GM13977 (cell line): ENCODE data around the gene CPLX3.

Experiments
- DNase-seq: peaks from one replicate; pipeline ENCODE4 v3.0.0; 2012; ENCODE audit warnings: low spot score
- in situ Hi-C: fragments of 300-500 bp; cut with MboI; formaldehyde crosslinking; loops from one replicate; pipeline ENCODE4 v1.12.0; 2022; ENCODE audit warnings: low sequenced_read_pairs, low pct_unique_long_range_greater_than_20kb, mixed read lengths, inconsistent platforms; ENCODE audit not compliant: unreplicated experiment
- TF ChIP-seq, protein P1 (sequence below): IDR thresholded peaks from 2 replicates; pipeline ENCODE4 v1.5.1; 2012; ENCODE audit warnings: mild to moderate bottlenecking, control low read depth; ENCODE audit not compliant: insufficient read depth; ENCODE audit errors: extremely low read depth, missing control alignments

CPLX3 gene

DNA sequence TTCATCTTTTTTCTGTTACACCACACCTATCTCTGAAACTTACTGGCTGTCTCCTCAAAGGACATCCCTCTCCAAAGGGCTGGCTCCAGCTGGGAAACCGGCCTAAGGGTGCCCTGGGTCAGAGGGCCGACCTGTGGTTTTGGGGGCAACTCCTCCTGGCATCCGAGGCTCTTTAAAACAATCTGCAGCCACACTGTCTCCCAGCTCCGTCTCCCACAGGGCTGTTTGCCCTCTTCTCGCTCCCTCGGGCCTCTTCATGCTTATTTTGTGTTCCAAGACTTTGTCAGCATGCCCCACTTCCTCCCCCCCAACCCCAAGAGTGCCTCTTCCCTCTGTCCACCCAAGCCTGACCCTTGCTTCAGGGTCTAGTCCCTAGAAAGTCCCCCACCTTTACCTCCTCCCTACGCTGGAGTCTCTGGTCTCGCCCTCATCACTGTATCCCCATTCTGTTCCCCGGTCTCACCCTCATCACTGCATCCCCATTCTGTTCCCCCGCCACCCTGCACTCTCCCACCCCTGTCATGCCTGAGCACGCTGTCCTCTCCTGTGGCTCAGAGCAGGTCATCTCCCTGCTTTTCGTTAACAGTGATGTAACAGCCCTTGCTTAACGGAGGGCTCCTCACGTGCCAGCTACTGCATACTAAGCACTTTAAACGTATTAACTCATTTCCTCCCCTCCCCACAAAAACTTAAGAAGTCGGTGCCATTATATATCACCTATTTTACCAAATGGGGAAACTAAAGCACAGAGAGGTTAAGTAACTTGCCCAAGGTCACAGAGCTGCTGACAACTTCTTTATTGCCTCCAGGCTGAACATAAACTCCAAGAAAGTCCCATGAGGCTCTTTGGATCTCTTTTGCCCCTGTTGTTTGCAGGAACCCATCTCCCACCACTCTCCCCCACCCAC lies 45.6 kb upstream of the CPLX3 start:
- no peak for DNase-seq
- in situ Hi-C loops = no loop called here

DNA sequence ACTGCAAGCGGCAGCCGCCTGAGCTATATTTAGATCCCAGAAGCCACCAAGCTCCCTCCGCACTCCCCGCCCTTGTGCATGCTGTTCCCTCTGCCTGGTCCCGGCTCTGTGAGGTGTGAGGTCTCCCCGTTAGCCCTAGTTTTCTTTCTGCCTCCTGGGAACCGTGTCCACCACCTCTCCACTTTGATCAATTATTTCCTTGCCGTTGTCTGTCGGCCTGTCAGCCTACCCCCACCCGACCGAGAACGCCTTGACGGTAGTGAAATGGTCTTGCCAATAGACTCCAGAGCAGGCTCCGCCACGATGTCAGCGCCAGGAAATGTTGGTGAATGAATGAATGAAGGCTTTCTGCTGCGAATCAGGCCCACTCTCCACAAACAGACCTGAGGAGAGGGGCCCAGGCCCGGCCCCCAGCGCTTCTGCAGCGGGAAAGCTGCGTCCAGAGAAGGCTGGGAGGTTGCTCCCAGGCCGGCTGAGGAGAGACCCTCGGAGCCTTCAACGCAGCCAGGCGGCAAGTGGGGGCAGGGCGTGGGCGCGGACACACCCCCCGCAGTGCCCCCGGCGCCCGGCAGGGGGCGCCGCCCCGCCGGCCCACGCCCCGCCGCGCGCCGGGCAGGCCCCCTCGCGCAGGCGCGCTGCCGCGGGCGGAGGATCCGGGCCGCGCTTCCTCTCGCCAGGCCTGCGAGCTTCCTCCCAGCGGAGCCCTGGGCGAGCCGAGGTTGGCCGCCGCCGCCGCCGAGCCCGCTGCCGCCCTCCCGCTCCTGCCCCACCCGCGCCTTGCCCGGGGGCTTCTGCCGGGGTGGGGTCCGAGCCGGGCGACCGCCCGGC lies 44.8 kb upstream of the CPLX3 start, which contains the start of gene CSK:
CSK (plus strand) TSS at position 650 of the 828 bp plus-strand sequence. CDS start 16,218 bp downstream, outside the sequence.
- in situ Hi-C loops = no loop called here
- DNase-seq = peak; percentile 91
- TF ChIP-seq, protein P1, sequence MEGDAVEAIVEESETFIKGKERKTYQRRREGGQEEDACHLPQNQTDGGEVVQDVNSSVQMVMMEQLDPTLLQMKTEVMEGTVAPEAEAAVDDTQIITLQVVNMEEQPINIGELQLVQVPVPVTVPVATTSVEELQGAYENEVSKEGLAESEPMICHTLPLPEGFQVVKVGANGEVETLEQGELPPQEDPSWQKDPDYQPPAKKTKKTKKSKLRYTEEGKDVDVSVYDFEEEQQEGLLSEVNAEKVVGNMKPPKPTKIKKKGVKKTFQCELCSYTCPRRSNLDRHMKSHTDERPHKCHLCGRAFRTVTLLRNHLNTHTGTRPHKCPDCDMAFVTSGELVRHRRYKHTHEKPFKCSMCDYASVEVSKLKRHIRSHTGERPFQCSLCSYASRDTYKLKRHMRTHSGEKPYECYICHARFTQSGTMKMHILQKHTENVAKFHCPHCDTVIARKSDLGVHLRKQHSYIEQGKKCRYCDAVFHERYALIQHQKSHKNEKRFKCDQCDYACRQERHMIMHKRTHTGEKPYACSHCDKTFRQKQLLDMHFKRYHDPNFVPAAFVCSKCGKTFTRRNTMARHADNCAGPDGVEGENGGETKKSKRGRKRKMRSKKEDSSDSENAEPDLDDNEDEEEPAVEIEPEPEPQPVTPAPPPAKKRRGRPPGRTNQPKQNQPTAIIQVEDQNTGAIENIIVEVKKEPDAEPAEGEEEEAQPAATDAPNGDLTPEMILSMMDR = peak; percentile 71

More for the DNA sequence above, 45.6 kb upstream of the CPLX3 start:
- TF ChIP-seq, protein P1 = no peak

DNA sequence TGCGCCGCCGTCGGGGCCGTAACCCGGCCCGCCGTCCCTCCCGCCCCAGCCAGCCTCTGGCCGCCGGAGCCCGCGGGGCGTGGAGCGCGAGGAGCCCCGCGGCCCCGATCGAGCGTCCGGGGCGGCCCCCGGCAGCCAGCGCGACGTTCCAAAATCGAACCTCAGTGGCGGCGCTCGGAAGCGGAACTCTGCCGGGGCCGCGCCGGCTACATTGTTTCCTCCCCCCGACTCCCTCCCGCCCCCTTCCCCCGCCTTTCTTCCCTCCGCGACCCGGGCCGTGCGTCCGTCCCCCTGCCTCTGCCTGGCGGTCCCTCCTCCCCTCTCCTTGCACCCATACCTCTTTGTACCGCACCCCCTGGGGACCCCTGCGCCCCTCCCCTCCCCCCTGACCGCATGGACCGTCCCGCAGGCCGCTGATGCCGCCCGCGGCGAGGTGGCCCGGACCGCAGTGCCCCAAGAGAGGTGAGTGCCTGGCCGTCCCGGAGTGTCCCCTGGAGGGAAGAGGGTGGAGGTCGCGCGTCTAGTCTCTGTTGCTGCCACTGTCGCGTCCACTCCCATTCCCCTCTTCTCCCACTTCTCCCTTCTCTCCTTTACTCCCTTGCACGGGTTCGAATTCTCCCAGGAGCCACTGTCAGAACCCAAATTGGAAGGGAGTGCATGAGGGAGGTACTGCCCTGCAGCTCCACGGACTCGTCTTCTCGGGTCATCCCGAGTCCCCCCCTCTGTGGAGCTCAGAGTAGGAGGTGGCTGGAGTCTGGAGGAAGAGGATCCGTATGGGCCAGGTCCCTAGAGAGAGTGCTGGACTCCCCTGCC lies 44.0 kb upstream of the CPLX3 start:
- peak; percentile 64 for DNase-seq
- TF ChIP-seq, protein P1 = no peak
- in situ Hi-C loops = no loop called here

DNA sequence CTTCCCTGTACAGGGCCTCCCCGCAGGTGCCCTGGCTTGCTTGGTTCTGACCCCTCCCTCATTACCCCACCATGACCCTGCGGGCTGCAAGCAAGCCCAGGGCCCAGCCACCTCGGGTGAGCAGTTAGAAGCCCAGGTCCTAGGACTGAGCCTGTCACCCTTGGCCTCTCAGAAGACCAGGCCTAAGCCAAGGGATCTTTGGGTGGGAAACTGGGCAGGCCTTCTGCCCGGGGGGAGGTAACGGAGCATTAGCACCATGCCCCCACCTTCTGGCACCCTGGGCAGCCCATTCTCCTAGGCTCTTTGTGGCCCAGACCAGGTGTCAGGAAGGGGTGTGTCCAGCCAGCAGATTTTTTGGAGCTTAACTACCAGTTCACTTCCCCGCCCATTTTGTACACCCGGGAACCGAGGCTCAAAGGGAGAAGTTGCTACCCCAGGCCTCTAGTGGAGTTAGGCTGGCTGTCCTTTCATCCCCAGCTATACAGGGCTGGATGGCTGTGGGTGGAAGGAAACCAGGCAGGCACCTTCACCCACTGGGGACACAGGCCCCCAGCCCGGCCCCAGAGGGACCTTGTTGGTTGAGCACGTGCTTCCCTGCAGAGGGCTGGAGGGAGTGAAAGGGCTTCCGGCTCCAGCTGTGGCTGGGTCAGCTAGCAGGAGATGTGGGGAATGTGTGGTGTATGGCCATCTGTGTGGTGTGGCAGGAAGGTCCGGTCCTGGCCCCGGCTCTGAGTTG lies 43.2 kb upstream of the CPLX3 start:
- DNase-seq = no peak
- in situ Hi-C loops = no loop called here
- TF ChIP-seq, protein P1 = no peak

DNA sequence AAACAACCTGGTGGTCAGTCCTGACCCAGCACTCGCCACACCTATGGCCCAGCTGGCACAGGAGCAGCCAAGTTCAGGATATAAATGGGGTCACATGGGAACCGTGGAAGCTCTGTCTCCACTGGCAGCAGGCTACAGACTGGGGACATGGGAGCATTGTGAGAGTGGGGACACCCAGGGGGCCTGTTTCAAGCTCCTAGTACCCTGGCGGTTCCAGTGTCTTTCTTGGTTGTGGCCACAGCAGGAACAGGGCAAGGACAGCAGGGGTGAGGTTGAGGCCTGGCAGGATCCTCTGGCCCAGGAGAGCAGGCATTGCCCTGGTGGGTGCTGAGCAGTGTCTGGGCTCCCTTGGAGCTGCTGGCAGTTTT lies 42.6 kb upstream of the CPLX3 start:
- TF ChIP-seq, protein P1 = no peak
- in situ Hi-C loops = no loop called here
- DNase-seq = no peak
